ENCODE results near the gene KDM5C. TPM values are rescaled to one million over a fixed set of nuclear protein-coding genes. Genes with fewer than 3 reads are reported as not detected.

Gene KDM5C
- 113 and 164 TPM in 2 replicates for total RNA-seq

GRCh38 chrX:53224860-53225797 lies at the start of gene KDM5C:
Gene KDM5C (minus strand): TSS chrX:53225207. CDS start chrX:53224889, 318 bp downstream.

Other genes starting within 250 kb of the KDM5C start
- 2.0 and 2.1 TPM in 2 replicates for gene GPR173, start 176.4 kb downstream of the KDM5C start, total RNA-seq
- gene TSPYL2, start 142.8 kb downstream of the KDM5C start, total RNA-seq = 13.0 and 15.5 TPM in 2 replicates
- 2.9 and 7.3 TPM in 2 replicates for gene KANTR, start 131.1 kb downstream of the KDM5C start, total RNA-seq
- 4.0 and 4.2 TPM in 2 replicates for gene IQSEC2, start 56.4 kb upstream of the KDM5C start, total RNA-seq
- gene SMC1A, start 197.4 kb upstream of the KDM5C start, total RNA-seq = 8.2 and 33.9 TPM in 2 replicates
- 0.19 and 0.28 TPM in 2 replicates for gene RIBC1, start 197.7 kb upstream of the KDM5C start, total RNA-seq
- gene HSD17B10, start 209.2 kb upstream of the KDM5C start, total RNA-seq = 46.5 and 113 TPM in 2 replicates